Sigmoid colon (tissue), 7 donors: Measurements from ENCODE around the gene ACY1. TPM values are rescaled to one million over a fixed set of nuclear protein-coding genes. Genes with fewer than 3 reads are reported as not detected.

Experiments used
- DNase-seq: peaks from one replicate; pipeline ENCODE4 v3.0.0-alpha.2; 2019
- H3K27ac ChIP-seq, 4 donors: fragments of 200-600 bp; sonication (generic); one replicate each; pipeline ENCODE4 v1.5.1; 2016 to 2019; ENCODE audit warnings: mild to moderate bottlenecking in 1 of 4
- H3K27me3 ChIP-seq, 3 donors: fragments of 200-600 bp; sonication (generic); one replicate each; pipeline ENCODE4 v1.5.1; 2019; ENCODE audit warnings: mild to moderate bottlenecking in 1 of 3
- H3K36me3 ChIP-seq, 4 donors: fragments of 200-600 bp; sonication (generic); one replicate each; pipeline ENCODE4 v1.5.1; 2016 to 2019
- H3K4me1 ChIP-seq, 4 donors: fragments of 200-600 bp; sonication (generic); one replicate each; pipeline ENCODE4 v1.5.1; 2017 to 2019
- H3K4me3 ChIP-seq, 4 donors: fragments of 200-600 bp; sonication (generic); one replicate each; pipeline ENCODE4 v1.5.1; 2017 to 2019; ENCODE audit warnings: mild to moderate bottlenecking in 2 of 4, moderate library complexity in 1 of 4
- H3K9me3 ChIP-seq, 4 donors: fragments of 200-600 bp in 3 of 4; sonication (generic) in 3 of 4; one replicate each; pipeline versions ENCODE4 v1.5.1 to v1.6.1; 2013 to 2019
- EP300 ChIP-seq, 4 donors: sonication (generic); formaldehyde crosslinking; IDR thresholded peaks; one replicate each; pipeline ENCODE4 v1.6.1; 2017; ENCODE audit warnings: antibody characterized with exemption in 4 of 4
- POLR2A ChIP-seq, 2 donors: fragments of 450-650 bp; IDR thresholded peaks; one replicate each; pipeline ENCODE4 v1.6.1; 2016; ENCODE audit warnings: antibody characterized with exemption in 2 of 2, mild to moderate bottlenecking in 2 of 2, moderate library complexity in 2 of 2
- POLR2AphosphoS5 ChIP-seq, 4 donors: sonication (generic); formaldehyde crosslinking; IDR thresholded peaks; one replicate each; pipeline ENCODE4 v1.6.1; 2017; ENCODE audit warnings: antibody characterized with exemption in 4 of 4
- WGBS, 2 donors: extraction: QIAGEN DNeasy Blood & Tissue Kit; methylation state at CpG; one replicate each; pipeline ENCODE4 v1.1.7; 2013; 5-methylcytosine and 5-hydroxymethylcytosine counted together
- intact Hi-C: fragments of 100-400 bp; cut with DNase I; formaldehyde crosslinking; loops from one replicate; pipeline ENCODE4 v1.15.1; 2023
- polyA plus RNA-seq, 3 donors: library from polyadenylated mRNA; stranded (reverse); fragments of 200-250 nt; gene quantifications; one replicate each; pipeline ENCODE4 v1.2.3, GENCODE V29; 2013
- small RNA-seq, 3 donors: library from RNA; depleted of rRNA; stranded (forward); fragments of <200 nt; gene quantifications; one replicate each; pipeline ENCODE3, GENCODE V24; 2016
- total RNA-seq, 4 donors: library from RNA; depleted of rRNA; stranded (reverse); fragments of >200 nt; gene quantifications; one replicate each; pipeline ENCODE4 v1.1.0, GENCODE V29; 2016
- TF ChIP-seq, protein P1 (sequence below), 4 experiments: fragments of 450-650 bp in 3 of 4; fragments of 200-600 bp in 1 of 4; IDR thresholded peaks; one replicate each; pipeline ENCODE4 v1.5.1; 2016 to 2019; ENCODE audit warnings: antibody characterized with exemption in 4 of 4, mild to moderate bottlenecking in 3 of 4, moderate library complexity in 2 of 4
- donor health status: healthy with polysubstance abuse.
- donor health status: Bipolar disorder and iron deficiency.
- donor health status: healthy.

Gene ACY1
- total and polyA plus RNA-seq, 7 donors, result 1.4 to 279 (median 25.3) TPM

DNA sequence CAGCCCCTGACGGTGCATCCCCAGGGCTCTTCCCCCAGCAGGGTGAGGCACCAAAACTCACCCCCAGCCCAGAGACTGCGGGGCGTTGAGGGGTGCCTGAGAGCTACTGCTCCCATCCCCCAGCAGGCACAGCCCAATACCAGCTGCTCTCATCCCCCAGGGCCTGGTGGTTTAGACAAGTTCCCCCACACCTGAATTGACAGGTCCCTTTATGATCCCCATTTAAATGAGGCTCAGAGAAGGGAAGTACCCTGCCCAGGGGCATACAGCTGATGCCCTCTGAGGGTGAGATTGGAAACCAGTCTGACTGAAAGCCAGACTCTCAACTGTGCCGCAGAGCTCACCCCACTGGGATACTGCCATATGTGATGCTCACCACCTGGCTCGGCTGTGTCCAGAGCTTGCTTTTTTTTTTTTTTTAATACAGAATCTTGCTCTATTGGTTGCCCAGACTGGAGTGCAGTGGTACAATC, 52.9 kb downstream of the ACY1 start:
- H3K4me1 ChIP-seq, result no peaks in the 10 kb centered on the region
- H3K36me3 ChIP-seq, result no peaks in the 10 kb centered on the region
- H3K4me3 ChIP-seq, result no peak overlapping the region
- 78 to 90% methylated on average over 5 of the region's 5 CpGs for WGBS, 2 donors
- intact Hi-C loops, result no loop called here
- DNase-seq, result no peak
- no peaks in the 10 kb centered on the region for H3K27me3 ChIP-seq
- no peaks in the 10 kb centered on the region for H3K9me3 ChIP-seq
- H3K27ac ChIP-seq, result no peak overlapping the region
- no peak for TF ChIP-seq EP300 (IDR thresholded peaks at IDR 0.05)
- TF ChIP-seq POLR2A (IDR thresholded peaks at IDR 0.05), result no peak
- TF ChIP-seq POLR2AphosphoS5 (IDR thresholded peaks at IDR 0.05), result no peak
- TF ChIP-seq, protein P1, sequence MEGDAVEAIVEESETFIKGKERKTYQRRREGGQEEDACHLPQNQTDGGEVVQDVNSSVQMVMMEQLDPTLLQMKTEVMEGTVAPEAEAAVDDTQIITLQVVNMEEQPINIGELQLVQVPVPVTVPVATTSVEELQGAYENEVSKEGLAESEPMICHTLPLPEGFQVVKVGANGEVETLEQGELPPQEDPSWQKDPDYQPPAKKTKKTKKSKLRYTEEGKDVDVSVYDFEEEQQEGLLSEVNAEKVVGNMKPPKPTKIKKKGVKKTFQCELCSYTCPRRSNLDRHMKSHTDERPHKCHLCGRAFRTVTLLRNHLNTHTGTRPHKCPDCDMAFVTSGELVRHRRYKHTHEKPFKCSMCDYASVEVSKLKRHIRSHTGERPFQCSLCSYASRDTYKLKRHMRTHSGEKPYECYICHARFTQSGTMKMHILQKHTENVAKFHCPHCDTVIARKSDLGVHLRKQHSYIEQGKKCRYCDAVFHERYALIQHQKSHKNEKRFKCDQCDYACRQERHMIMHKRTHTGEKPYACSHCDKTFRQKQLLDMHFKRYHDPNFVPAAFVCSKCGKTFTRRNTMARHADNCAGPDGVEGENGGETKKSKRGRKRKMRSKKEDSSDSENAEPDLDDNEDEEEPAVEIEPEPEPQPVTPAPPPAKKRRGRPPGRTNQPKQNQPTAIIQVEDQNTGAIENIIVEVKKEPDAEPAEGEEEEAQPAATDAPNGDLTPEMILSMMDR (IDR thresholded peaks at IDR 0.05), result no peak

DNA sequence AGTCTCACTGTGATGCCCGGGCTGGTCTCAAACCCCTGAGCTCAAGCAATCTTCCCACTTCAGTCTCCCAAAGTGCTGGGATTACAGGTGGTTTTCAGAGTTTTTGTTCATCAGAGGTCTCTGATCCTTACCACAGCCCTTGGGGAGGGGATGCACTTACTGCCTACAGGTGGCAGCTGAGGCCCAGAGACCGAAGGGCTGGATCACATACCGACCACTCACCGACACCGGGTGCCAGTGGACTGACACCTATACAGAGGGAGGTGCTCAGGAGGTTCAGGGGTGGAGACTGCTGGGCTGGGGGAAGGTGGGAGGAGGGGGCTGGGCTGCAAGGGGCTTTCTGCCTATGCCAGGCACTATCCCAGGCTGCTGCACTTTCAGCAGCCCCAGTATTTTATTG, 53.5 kb downstream of the ACY1 start:
- Histone ChIP-seq H3K27ac (no peak overlapping the region), H3K4me1 (no peaks in the 10 kb centered on the region), H3K36me3 (no peaks in the 10 kb centered on the region), H3K27me3 (no peaks in the 10 kb centered on the region), H3K9me3 (no peaks in the 10 kb centered on the region), H3K4me3 (no peak overlapping the region)
- 51 to 61% methylated on average over 5 of the region's 5 CpGs for WGBS, 2 donors
- no peak for DNase-seq
- intact Hi-C loops, result no loop called here
- TF ChIP-seq POLR2A (IDR thresholded peaks at IDR 0.05) (no peak), EP300 (IDR thresholded peaks at IDR 0.05) (no peak), POLR2AphosphoS5 (IDR thresholded peaks at IDR 0.05) (no peak)
- TF ChIP-seq, protein P1 (IDR thresholded peaks at IDR 0.05), result no peak

DNA sequence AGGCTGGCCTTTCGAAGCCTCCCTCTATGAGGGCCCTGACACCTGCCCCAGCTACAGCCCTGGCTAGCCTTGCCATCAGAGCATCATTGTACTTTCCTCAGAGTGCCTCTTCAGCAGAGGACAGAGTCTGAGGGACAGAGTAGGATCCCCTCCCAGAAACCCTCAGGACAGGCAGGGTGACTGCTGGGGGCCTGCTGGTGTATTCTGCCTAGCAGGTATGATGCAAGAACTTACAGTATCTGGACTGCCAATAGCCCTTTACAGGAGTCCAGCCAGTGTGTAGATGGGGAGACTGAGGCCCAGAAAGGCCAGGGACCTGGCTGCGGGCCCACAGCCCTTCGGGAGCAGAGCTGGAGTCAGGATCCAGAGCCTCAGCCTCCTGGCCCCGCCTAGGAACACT, 54.0 kb downstream of the ACY1 start:
- H3K27ac ChIP-seq, result no peak overlapping the region
- H3K27me3 ChIP-seq, result no peaks in the 10 kb centered on the region
- WGBS, 2 donors, result 79 to 89% methylated on average over 4 of the region's 4 CpGs
- H3K4me1 ChIP-seq, result no peaks in the 10 kb centered on the region
- DNase-seq, result no peak
- no peaks in the 10 kb centered on the region for H3K36me3 ChIP-seq
- intact Hi-C loops, result no loop called here
- H3K9me3 ChIP-seq, result no peaks in the 10 kb centered on the region
- H3K4me3 ChIP-seq, result no peak overlapping the region
- no peak for TF ChIP-seq POLR2AphosphoS5 (IDR thresholded peaks at IDR 0.05)
- TF ChIP-seq POLR2A (IDR thresholded peaks at IDR 0.05), result no peak
- no peak for TF ChIP-seq EP300 (IDR thresholded peaks at IDR 0.05)
- TF ChIP-seq, protein P1 (IDR thresholded peaks at IDR 0.05), result no peak

DNA sequence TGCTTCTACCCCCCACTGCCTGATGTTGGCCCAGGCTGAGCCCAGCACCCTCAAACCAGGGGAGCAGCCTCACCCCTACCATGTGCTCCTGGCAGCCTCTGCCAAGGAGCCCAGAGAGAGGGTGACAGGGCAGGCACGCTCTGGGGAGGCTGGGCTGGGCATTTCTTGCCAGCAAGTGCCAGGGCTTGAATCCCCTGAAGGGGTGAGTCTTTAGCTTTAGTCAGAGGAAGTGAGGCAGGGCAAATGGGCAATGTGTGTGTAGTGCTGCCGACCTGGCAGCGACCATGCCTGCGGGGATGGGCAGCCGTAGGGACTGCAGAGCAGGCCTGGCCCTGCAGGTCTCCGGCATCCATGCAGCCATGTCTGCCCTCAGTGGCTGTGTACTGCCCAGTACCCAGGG, 54.9 kb downstream of the ACY1 start:
- no peak for TF ChIP-seq POLR2AphosphoS5 (IDR thresholded peaks at IDR 0.05)
- TF ChIP-seq EP300 (IDR thresholded peaks at IDR 0.05), result no peak
- no peak for TF ChIP-seq POLR2A (IDR thresholded peaks at IDR 0.05)
- TF ChIP-seq, protein P1 (IDR thresholded peaks at IDR 0.05), result no peak
- H3K27me3 ChIP-seq, result no peaks in the 10 kb centered on the region
- H3K9me3 ChIP-seq, result no peaks in the 10 kb centered on the region
- 90 to 91% methylated on average over 6 of the region's 6 CpGs for WGBS, 2 donors
- H3K27ac ChIP-seq, result no peak overlapping the region
- DNase-seq, result no peak
- no peaks in the 10 kb centered on the region for H3K4me1 ChIP-seq
- H3K36me3 ChIP-seq, result no peaks in the 10 kb centered on the region
- no peak overlapping the region for H3K4me3 ChIP-seq
- intact Hi-C loops, result no loop called here

Small RNA genes lying within 50 kb of the gene (small RNA-seq; reads per million reads assigned to genes)
- gene AC115284.1, result 0 reads per million in 3 donors

Other genes starting within 250 kb of the ACY1 start
- gene IQCF6, start 204.3 kb upstream of the ACY1 start, total RNA-seq, result not detected
- gene IQCF6, start 204.3 kb upstream of the ACY1 start, polyA plus RNA-seq, result not detected
- gene IQCF2, start 121.9 kb upstream of the ACY1 start, total RNA-seq, result not detected
- gene IQCF2, start 121.9 kb upstream of the ACY1 start, polyA plus RNA-seq, result not detected
- gene IQCF5, start 107.9 kb upstream of the ACY1 start, total RNA-seq, result not detected
- gene IQCF5, start 107.9 kb upstream of the ACY1 start, polyA plus RNA-seq, result not detected
- not detected for gene IQCF1, start 80.2 kb upstream of the ACY1 start, total RNA-seq
- gene IQCF1, start 80.2 kb upstream of the ACY1 start, polyA plus RNA-seq, result not detected
- gene RRP9, start 41.6 kb upstream of the ACY1 start, total RNA-seq, result 10 to 100 TPM in 3 of 4 donors, 1 to 10 TPM in 1; 6.4 to 13.3 (median 12.4) TPM
- gene RRP9, start 41.6 kb upstream of the ACY1 start, polyA plus RNA-seq, result 10 to 100 TPM; 10.2 to 29.0 (median 13.8) TPM
- gene PARP3, start 41.2 kb upstream of the ACY1 start, total RNA-seq, result 10 to 100 TPM; 22.4 to 35.8 (median 26.7) TPM
- gene PARP3, start 41.2 kb upstream of the ACY1 start, polyA plus RNA-seq, result 10 to 100 TPM in 2 of 3 donors, 1 to 10 TPM in 1; 9.0 to 26.3 (median 12.3) TPM
- gene GPR62, start 28.2 kb upstream of the ACY1 start, total RNA-seq, result 1 to 10 TPM in 1 of 4 donors, under 1 TPM in 1, not detected in 2; 0.71 to 1.1 TPM
- gene GPR62, start 28.2 kb upstream of the ACY1 start, polyA plus RNA-seq, result under 1 TPM in 1 of 3 donors, not detected in 2; 0.03 TPM
- 100 to 1,000 TPM; 256 to 292 (median 268) TPM for gene PCBP4, start 16.1 kb upstream of the ACY1 start, total RNA-seq
- gene PCBP4, start 16.1 kb upstream of the ACY1 start, polyA plus RNA-seq, result 10 to 100 TPM; 15.6 to 19.8 (median 17.3) TPM
- gene ABHD14B, start 9.5 kb upstream of the ACY1 start, total RNA-seq, result 10 to 100 TPM; 48.5 to 72.4 (median 51.7) TPM
- gene ABHD14B, start 9.5 kb upstream of the ACY1 start, polyA plus RNA-seq, result 100 to 1,000 TPM in 2 of 3 donors, 10 to 100 TPM in 1; 62.4 to 117 (median 105) TPM
- 10 to 100 TPM; 16.3 to 35.3 (median 22.1) TPM for gene ABHD14A, start 8.5 kb upstream of the ACY1 start, total RNA-seq
- gene ABHD14A, start 8.5 kb upstream of the ACY1 start, polyA plus RNA-seq, result 10 to 100 TPM in 1 of 3 donors, 1 to 10 TPM in 2; 3.2 to 14.9 (median 7.2) TPM
- gene RPL29, start 12.4 kb downstream of the ACY1 start, total RNA-seq, result 1,000 to 10,000 TPM; 1,247 to 2,632 (median 2,024) TPM
- 1,000 to 10,000 TPM; 1,880 to 2,993 (median 2,094) TPM for gene RPL29, start 12.4 kb downstream of the ACY1 start, polyA plus RNA-seq
- gene DUSP7, start 73.0 kb downstream of the ACY1 start, total RNA-seq, result 1 to 10 TPM; 6.3 to 7.5 (median 7.0) TPM
- 1 to 10 TPM; 3.0 to 7.6 (median 4.2) TPM for gene DUSP7, start 73.0 kb downstream of the ACY1 start, polyA plus RNA-seq
- gene POC1A, start 170.9 kb downstream of the ACY1 start, total RNA-seq, result 1 to 10 TPM in 3 of 4 donors, under 1 TPM in 1; 0.66 to 1.7 (median 1.2) TPM
- gene POC1A, start 170.9 kb downstream of the ACY1 start, polyA plus RNA-seq, result 10 to 100 TPM in 1 of 3 donors, 1 to 10 TPM in 2; 3.6 to 15.8 (median 7.6) TPM
- gene ALAS1, start 214.6 kb downstream of the ACY1 start, total RNA-seq, result 10 to 100 TPM; 23.2 to 27.3 (median 25.8) TPM
- gene ALAS1, start 214.6 kb downstream of the ACY1 start, polyA plus RNA-seq, result 100 to 1,000 TPM in 1 of 3 donors, 10 to 100 TPM in 2; 70.7 to 121 (median 81.7) TPM
- under 1 TPM in 2 of 4 donors, not detected in 2; 0.54 to 0.55 TPM for gene TLR9, start 242.1 kb downstream of the ACY1 start, total RNA-seq
- under 1 TPM in 1 of 3 donors, not detected in 2; 0.98 TPM for gene TLR9, start 242.1 kb downstream of the ACY1 start, polyA plus RNA-seq